Umbilical cord (tissue), 2 donors: ENCODE results near the gene ZFP36L2. TPM values are rescaled to one million over a fixed set of nuclear protein-coding genes. Genes with fewer than 3 reads are reported as not detected.
A peak's percentile ranks its signal among the peaks of the same experiment; 100 is the strongest.

ENCODE experiments used
- DNase-seq: peaks from one replicate; pipeline ENCODE4 v3.0.0-alpha.2; 2015; ENCODE audit warnings: low spot score
- total RNA-seq: library from RNA; depleted of rRNA; stranded (reverse); fragments of >200 nt; gene quantifications from one replicate; pipeline ENCODE4 v1.2.3, GENCODE V29; 2014; ENCODE audit warnings: low replicate concordance; ENCODE audit not compliant: insufficient read depth

Gene ZFP36L2
- total RNA-seq, 1 donor from 2014 or later = 10.6 TPM

- DNase-seq = no peak
Observed at GRCh38 chr2:43250015-43250414, 23.6 kb upstream of the ZFP36L2 start.

GRCh38 chr2:43248621-43249020 lies 22.2 kb upstream of the ZFP36L2 start:
- no peak for DNase-seq

GRCh38 chr2:43246641-43247040 lies 20.2 kb upstream of the ZFP36L2 start:
- no peak for DNase-seq

- no peak for DNase-seq
Observed at GRCh38 chr2:43241558-43241957, 15.2 kb upstream of the ZFP36L2 start.

GRCh38 chr2:43240766-43241150 lies 14.4 kb upstream of the ZFP36L2 start:
- no peak for DNase-seq

GRCh38 chr2:43239981-43240765 lies 13.8 kb upstream of the ZFP36L2 start:
- no peak for DNase-seq

- no peak for DNase-seq
Observed at GRCh38 chr2:43238813-43239212, 12.4 kb upstream of the ZFP36L2 start.

GRCh38 chr2:43238176-43238575 lies 11.8 kb upstream of the ZFP36L2 start:
- DNase-seq = no peak

- no peak for DNase-seq
Observed at GRCh38 chr2:43233218-43234212, 7.1 kb upstream of the ZFP36L2 start.

GRCh38 chr2:43230951-43231827 lies 4.8 kb upstream of the ZFP36L2 start:
- DNase-seq = no peak

- DNase-seq = no peak
Observed at GRCh38 chr2:43230351-43230885, 4.0 kb upstream of the ZFP36L2 start.

GRCh38 chr2:43228756-43229659 lies 2.6 kb upstream of the ZFP36L2 start:
- DNase-seq = no peak

GRCh38 chr2:43228321-43228751 lies 1.9 kb upstream of the ZFP36L2 start:
- peak; percentile 42 for DNase-seq

- DNase-seq = no peak
Observed at GRCh38 chr2:43227830-43228281, 1.4 kb upstream of the ZFP36L2 start.

- peak; percentile 92 for DNase-seq
Observed at GRCh38 chr2:43226955-43227829, 786 bp upstream of the ZFP36L2 start.

GRCh38 chr2:43225788-43226557 lies 433 bp downstream of the ZFP36L2 start:
- DNase-seq = peak; percentile 84

- peak; percentile 57 for DNase-seq
Observed at GRCh38 chr2:43225093-43225787, 1.2 kb downstream of the ZFP36L2 start.
